SH-SY5Y (cell line): ENCODE results near the gene UBAC1.

Experiments
- GATA2 ChIP-seq: IDR thresholded peaks from 2 replicates; pipeline ENCODE4 v1.6.1; 2011; ENCODE audit warnings: mild to moderate bottlenecking, low read depth, low read length
- GATA3 ChIP-seq: IDR thresholded peaks from 2 replicates; pipeline ENCODE4 v1.6.1; 2011; ENCODE audit warnings: low read depth, mild to moderate bottlenecking, low read length, moderate library complexity

- TF ChIP-seq GATA2 (no peak), GATA3 (no peak)
Observed at GRCh38 chr9:135945969-135946368, 15.2 kb downstream of the UBAC1 start.
